HL-60 (cell line): ENCODE measurements around the gene CCDC92.

Experiments
- DNase-seq, 2 experiments: peaks; one replicate each; pipeline ENCODE4 v3.0.0-alpha.2; 2010 to 2020; ENCODE audit warnings: low read depth in 1 of 2, low spot score in 1 of 2
- H3K27ac ChIP-seq: fragments of 250-450 bp; sonication (Bioruptor Pico); replicated peaks from 2 replicates; pipeline ENCODE4 v1.5.1; 2020; ENCODE audit warnings: mild to moderate bottlenecking, moderate library complexity
- H3K27me3 ChIP-seq: fragments of 250-450 bp; sonication (Bioruptor Pico); 2 replicates; pipeline ENCODE4 v1.5.1; 2021; ENCODE audit warnings: mild to moderate bottlenecking, moderate library complexity; ENCODE audit not compliant: insufficient read depth, poor library complexity, severe bottlenecking
- H3K4me3 ChIP-seq: replicated peaks from 2 replicates; pipeline ENCODE4 v1.5.1; 2011; ENCODE audit warnings: mild to moderate bottlenecking, control low read depth, low read length; ENCODE audit not compliant: insufficient read depth
- CTCF ChIP-seq: IDR thresholded peaks from one replicate; pipeline ENCODE4 v1.5.1; 2011; ENCODE audit warnings: low read length, control low read depth, inconsistent platforms; ENCODE audit not compliant: insufficient read depth
- GABPA ChIP-seq: IDR thresholded peaks from 2 replicates; pipeline ENCODE4 v1.6.1; 2012; ENCODE audit warnings: low read depth
- POLR2AphosphoS5 ChIP-seq: IDR thresholded peaks from 2 replicates; pipeline ENCODE4 v1.6.1; 2012; ENCODE audit warnings: low read depth
- REST ChIP-seq: IDR thresholded peaks from 2 replicates; pipeline ENCODE4 v1.6.1; 2012; ENCODE audit warnings: low read depth; ENCODE audit not compliant: insufficient replicate concordance
- SPI1 ChIP-seq: IDR thresholded peaks from 2 replicates; pipeline ENCODE4 v1.6.1; 2012; ENCODE audit warnings: low read depth, mild to moderate bottlenecking, borderline replicate concordance

CCDC92 gene

GRCh38 chr12:123891011-123891410, 81.6 kb downstream of the CCDC92 start:
- DNase-seq, result no peak
- H3K4me3 ChIP-seq, result no peak overlapping the region
- no peak for TF ChIP-seq SPI1
- no peak for TF ChIP-seq CTCF
- TF ChIP-seq GABPA, result no peak
- no peak for TF ChIP-seq REST
- no peak for TF ChIP-seq POLR2AphosphoS5
- no peaks in the 10 kb centered on the region for H3K27me3 ChIP-seq
- H3K27ac ChIP-seq, result no peak overlapping the region

GRCh38 chr12:123890536-123890902, 82.1 kb downstream of the CCDC92 start:
- no peak for DNase-seq
- Histone ChIP-seq H3K4me3 (no peak overlapping the region), H3K27me3 (no peaks in the 10 kb centered on the region), H3K27ac (no peak overlapping the region)
- TF ChIP-seq CTCF (no peak), GABPA (no peak), POLR2AphosphoS5 (no peak), REST (no peak)

GRCh38 chr12:123889848-123890535, 82.6 kb downstream of the CCDC92 start:
- no peaks in the 10 kb centered on the region for H3K27me3 ChIP-seq
- DNase-seq, result peak; percentile 10 to 19
- no peak for TF ChIP-seq POLR2AphosphoS5
- no peak for TF ChIP-seq CTCF
- no peak for TF ChIP-seq REST
- no peak for TF ChIP-seq GABPA
- no peak for TF ChIP-seq SPI1
- no peak overlapping the region for H3K4me3 ChIP-seq
- H3K27ac ChIP-seq, result no peak overlapping the region
